ENCODE measurements around the gene TUBB6.

Gene TUBB6

GRCh38 chr18:12336171-12336613 lies 28.2 kb downstream of the TUBB6 start:
- FAIRE-seq, result no peak
- peak; percentile 39 for DNase-seq (ENCODE audit: low spot score)

- peak; percentile 91 for FAIRE-seq
- peak; percentile 82 for DNase-seq (ENCODE audit: low spot score)
Measured at GRCh38 chr18:12336887-12337286, 28.8 kb downstream of the TUBB6 start.

- no peak for DNase-seq (ENCODE audit: low spot score)
Measured at GRCh38 chr18:12338382-12338781, 30.3 kb downstream of the TUBB6 start.

GRCh38 chr18:12340945-12341660 lies 33.1 kb downstream of the TUBB6 start:
- FAIRE-seq (no peak), DNase-seq (ENCODE audit: low spot score) (no peak)

More at GRCh38 chr18:12338382-12338781, 30.3 kb downstream of the TUBB6 start:
- no peak for FAIRE-seq

GRCh38 chr18:12342661-12343060 lies 34.6 kb downstream of the TUBB6 start:
- no peak for DNase-seq (ENCODE audit: low spot score)
- no peak for FAIRE-seq

GRCh38 chr18:12345491-12346239 lies 37.6 kb downstream of the TUBB6 start:
- FAIRE-seq (no peak), DNase-seq (ENCODE audit: low spot score) (no peak)

- DNase-seq (ENCODE audit: low spot score) (no peak), FAIRE-seq (no peak)
Measured at GRCh38 chr18:12346240-12346565, 38.2 kb downstream of the TUBB6 start.

- FAIRE-seq, result no peak
- no peak for DNase-seq (ENCODE audit: low spot score)
Measured at GRCh38 chr18:12347895-12348294, 39.9 kb downstream of the TUBB6 start.

GRCh38 chr18:12352188-12352587 lies 44.1 kb downstream of the TUBB6 start:
- DNase-seq (ENCODE audit: low spot score) (no peak), FAIRE-seq (no peak)

- DNase-seq (ENCODE audit: low spot score) (peak; percentile 57), FAIRE-seq (peak; percentile 91)
Measured at GRCh38 chr18:12359515-12359927, 51.5 kb downstream of the TUBB6 start.

GRCh38 chr18:12361770-12362378 lies 53.8 kb downstream of the TUBB6 start:
- FAIRE-seq (peak; percentile 81), DNase-seq (ENCODE audit: low spot score) (peak; percentile 40)

- FAIRE-seq (no peak), DNase-seq (ENCODE audit: low spot score) (no peak)
Measured at GRCh38 chr18:12362473-12363174, 54.6 kb downstream of the TUBB6 start.

- DNase-seq (ENCODE audit: low spot score) (no peak), FAIRE-seq (no peak)
Measured at GRCh38 chr18:12366379-12366778, 58.3 kb downstream of the TUBB6 start.

- no peak for FAIRE-seq
Measured at GRCh38 chr18:12366784-12367183, 58.7 kb downstream of the TUBB6 start.

GRCh38 chr18:12369211-12369610 lies 61.2 kb downstream of the TUBB6 start:
- FAIRE-seq (no peak), DNase-seq (ENCODE audit: low spot score) (no peak)

More at GRCh38 chr18:12366784-12367183, 58.7 kb downstream of the TUBB6 start:
- DNase-seq (ENCODE audit: low spot score), result no peak

- no peak for FAIRE-seq
- no peak for DNase-seq (ENCODE audit: low spot score)
Measured at GRCh38 chr18:12371590-12371989, 63.5 kb downstream of the TUBB6 start.

- DNase-seq (ENCODE audit: low spot score) (no peak), FAIRE-seq (no peak)
Measured at GRCh38 chr18:12372406-12372805, 64.4 kb downstream of the TUBB6 start.

GRCh38 chr18:12373116-12373770 lies 65.2 kb downstream of the TUBB6 start:
- DNase-seq (ENCODE audit: low spot score) (no peak), FAIRE-seq (no peak)

- DNase-seq (ENCODE audit: low spot score) (no peak), FAIRE-seq (no peak)
Measured at GRCh38 chr18:12373771-12374116, 65.7 kb downstream of the TUBB6 start.

GRCh38 chr18:12374401-12374800 lies 66.4 kb downstream of the TUBB6 start:
- FAIRE-seq, result no peak
- DNase-seq (ENCODE audit: low spot score), result no peak

All from RCC 7860 (cell line).